ENCODE results near the gene SOX6.
"Not testable (repeated sequence)": the region's sequence is repeated elsewhere in the genome, so short reads cannot be mapped to it uniquely, and the experiment has no call there.

The SOX6 gene

DNA sequence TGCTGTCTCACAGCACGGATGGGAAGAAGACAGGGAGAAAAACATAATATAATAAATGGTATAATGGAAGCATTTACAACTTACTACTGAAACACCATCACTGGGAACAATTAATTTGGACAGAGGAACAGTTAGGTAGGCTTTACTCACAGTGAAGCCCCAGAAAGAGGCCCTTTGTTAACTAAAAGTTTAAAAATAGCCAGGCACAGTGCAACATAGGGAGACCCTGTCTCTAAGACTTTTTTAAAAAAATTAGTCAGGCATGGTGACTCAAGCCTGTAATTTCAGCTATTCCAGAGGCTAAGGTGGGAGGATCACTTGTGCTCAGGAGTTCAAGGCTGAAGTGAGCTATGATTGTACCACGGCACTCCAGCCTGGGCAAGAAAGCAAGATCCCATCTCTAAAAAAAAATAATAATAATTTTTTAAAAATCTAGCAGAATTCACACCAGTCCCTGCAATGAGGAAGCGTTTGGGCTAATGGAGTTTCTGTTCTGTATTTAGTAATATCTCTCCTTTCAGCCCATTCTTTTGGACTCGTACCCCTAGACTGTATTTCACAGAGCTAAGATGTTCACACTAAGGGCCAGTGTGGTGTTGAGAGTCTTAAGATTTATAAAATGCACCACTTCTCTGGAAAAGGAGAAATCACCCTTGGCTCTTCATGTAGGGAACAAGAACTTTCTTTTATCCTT is 275.5 kb downstream of the SOX6 start:
- Histone ChIP-seq H3K4me1 (ENCODE audit: control insufficient read depth, insufficient read depth, low read length) (peaks cover 14% of the 10 kb centered on the region), H3K27me3 (ENCODE audit: control insufficient read depth, insufficient read depth, low read length, poor library complexity, severe bottlenecking) (no peaks in the 10 kb centered on the region), H3K9me3 (ENCODE audit: control insufficient read depth, low read length) (no peaks in the 10 kb centered on the region), H3K4me3 (ENCODE audit: insufficient read depth, low read depth, low read length) (no peak overlapping the region), H3K36me3 (ENCODE audit: control insufficient read depth, insufficient read depth, low read length) (no peaks in the 10 kb centered on the region), H3K27ac (ENCODE audit: insufficient read depth, low read depth, low read length, poor library complexity, severe bottlenecking) (no peak overlapping the region)
- 80 to 100% methylated on average over 1 to 2 of the region's 4 CpGs for WGBS, 2 experiments

DNA sequence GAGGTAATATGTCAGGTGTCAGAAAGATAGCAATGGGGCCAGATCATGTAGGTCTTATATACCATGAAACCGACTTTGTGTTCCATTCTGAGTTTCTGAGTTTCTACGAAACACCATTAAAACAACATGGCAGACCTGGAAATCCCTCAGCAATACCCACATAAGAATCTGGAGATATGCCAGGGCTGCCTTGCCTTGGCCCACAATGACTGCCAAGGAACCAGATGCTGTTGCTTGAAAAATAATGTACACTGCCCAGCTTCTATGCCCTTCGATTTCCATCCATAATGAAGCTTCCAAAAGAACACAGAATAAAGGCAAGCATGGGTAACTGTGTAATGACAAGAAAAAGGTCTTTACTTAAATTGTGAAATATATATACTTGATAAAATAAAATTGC is 277.4 kb downstream of the SOX6 start:
- H3K9me3 ChIP-seq (ENCODE audit: control insufficient read depth, low read length), result no peaks in the 10 kb centered on the region
- H3K27ac ChIP-seq (ENCODE audit: insufficient read depth, low read depth, low read length, poor library complexity, severe bottlenecking), result no peak overlapping the region
- H3K4me3 ChIP-seq (ENCODE audit: insufficient read depth, low read depth, low read length), result no peak overlapping the region
- WGBS, 2 experiments, result 95% methylated on average over 2 to 3 of the region's 3 CpGs
- H3K36me3 ChIP-seq (ENCODE audit: control insufficient read depth, insufficient read depth, low read length), result no peaks in the 10 kb centered on the region
- peaks cover 9% of the 10 kb centered on the region for H3K4me1 ChIP-seq (ENCODE audit: control insufficient read depth, insufficient read depth, low read length)
- H3K27me3 ChIP-seq (ENCODE audit: control insufficient read depth, insufficient read depth, low read length, poor library complexity, severe bottlenecking), result no peaks in the 10 kb centered on the region

DNA sequence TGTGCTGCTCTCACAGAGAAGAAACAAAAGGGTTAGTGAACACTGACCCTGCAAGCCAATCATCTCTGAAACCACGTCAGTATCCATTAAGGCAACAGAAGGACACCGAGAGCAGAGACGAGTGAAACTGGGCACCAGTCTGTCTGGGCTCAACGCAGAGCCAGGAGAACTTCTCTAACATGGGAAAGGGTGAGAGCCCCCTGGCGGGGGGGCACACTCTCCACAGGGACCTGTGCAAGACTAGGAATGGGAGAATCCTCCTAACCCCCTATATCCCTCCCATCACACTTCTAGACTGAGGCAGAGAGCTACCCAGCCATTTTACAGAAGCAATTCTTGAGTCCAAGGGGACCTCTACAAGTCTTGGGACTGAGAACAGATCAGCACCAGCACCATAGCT is 285.8 kb downstream of the SOX6 start:
- Histone ChIP-seq H3K27ac (ENCODE audit: insufficient read depth, low read depth, low read length, poor library complexity, severe bottlenecking) (no peak overlapping the region), H3K9me3 (ENCODE audit: control insufficient read depth, low read length) (no peaks in the 10 kb centered on the region), H3K36me3 (ENCODE audit: control insufficient read depth, insufficient read depth, low read length) (no peaks in the 10 kb centered on the region), H3K27me3 (ENCODE audit: control insufficient read depth, insufficient read depth, low read length, poor library complexity, severe bottlenecking) (no peaks in the 10 kb centered on the region), H3K4me3 (ENCODE audit: insufficient read depth, low read depth, low read length) (no peak overlapping the region), H3K4me1 (ENCODE audit: control insufficient read depth, insufficient read depth, low read length) (no peaks in the 10 kb centered on the region)
- 90 to 92% methylated on average over 5 of the region's 5 CpGs for WGBS, 2 experiments

DNA sequence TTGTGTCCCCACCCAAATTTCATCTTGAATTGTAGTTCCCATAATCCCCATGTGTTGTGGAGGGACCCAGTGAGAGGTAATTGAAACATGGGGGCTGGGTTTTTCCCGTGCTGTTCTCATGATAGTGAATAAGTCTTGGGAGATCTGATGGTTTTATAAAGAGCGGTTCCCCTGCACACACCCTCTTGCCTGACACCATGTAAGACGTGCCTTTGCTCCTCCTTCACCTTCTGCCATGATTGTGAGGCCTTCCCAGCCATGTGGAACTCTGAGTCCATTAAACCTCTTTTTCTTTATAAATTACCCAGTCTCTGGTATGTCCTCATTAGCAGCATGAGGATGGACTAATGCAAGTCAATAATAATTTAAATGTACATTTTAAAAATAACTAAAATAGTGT is 289.1 kb downstream of the SOX6 start:
- H3K4me1 ChIP-seq (ENCODE audit: control insufficient read depth, insufficient read depth, low read length); H3K4me3 ChIP-seq (ENCODE audit: insufficient read depth, low read depth, low read length); H3K27ac ChIP-seq (ENCODE audit: insufficient read depth, low read depth, low read length, poor library complexity, severe bottlenecking); H3K27me3 ChIP-seq (ENCODE audit: control insufficient read depth, insufficient read depth, low read length, poor library complexity, severe bottlenecking); H3K9me3 ChIP-seq (ENCODE audit: control insufficient read depth, low read length); H3K36me3 ChIP-seq (ENCODE audit: control insufficient read depth, insufficient read depth, low read length): not testable (repeated sequence)
- 91% methylated on average over 3 of the region's 3 CpGs for WGBS, 2 experiments

DNA sequence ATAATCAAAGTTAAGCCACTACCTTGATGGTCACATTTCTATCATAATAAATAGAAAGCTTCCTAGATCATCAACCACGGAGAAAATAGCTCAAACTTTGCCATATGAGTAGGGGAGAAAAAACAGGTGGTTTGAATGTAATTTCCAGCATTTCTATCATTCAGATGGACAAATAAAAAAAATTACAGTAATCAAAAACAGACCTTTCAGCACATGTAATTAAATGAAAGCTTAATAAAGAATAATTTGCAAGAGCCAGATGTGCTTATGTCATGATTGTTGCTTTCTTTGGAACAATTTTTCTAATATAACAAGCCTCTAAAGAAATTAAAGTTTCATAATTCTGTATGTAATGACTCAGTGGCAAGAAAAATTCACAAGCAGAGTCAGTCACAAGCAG is 297.0 kb downstream of the SOX6 start:
- no CpG with 5 or more reads among the region's 1 CpG for WGBS, 2 experiments
- no peak overlapping the region for H3K27ac ChIP-seq (ENCODE audit: insufficient read depth, low read depth, low read length, poor library complexity, severe bottlenecking)
- no peaks in the 10 kb centered on the region for H3K27me3 ChIP-seq (ENCODE audit: control insufficient read depth, insufficient read depth, low read length, poor library complexity, severe bottlenecking)
- H3K4me1 ChIP-seq (ENCODE audit: control insufficient read depth, insufficient read depth, low read length), result no peaks in the 10 kb centered on the region
- H3K4me3 ChIP-seq (ENCODE audit: insufficient read depth, low read depth, low read length), result no peak overlapping the region
- H3K36me3 ChIP-seq (ENCODE audit: control insufficient read depth, insufficient read depth, low read length), result no peaks in the 10 kb centered on the region
- H3K9me3 ChIP-seq (ENCODE audit: control insufficient read depth, low read length), result no peaks in the 10 kb centered on the region

DNA sequence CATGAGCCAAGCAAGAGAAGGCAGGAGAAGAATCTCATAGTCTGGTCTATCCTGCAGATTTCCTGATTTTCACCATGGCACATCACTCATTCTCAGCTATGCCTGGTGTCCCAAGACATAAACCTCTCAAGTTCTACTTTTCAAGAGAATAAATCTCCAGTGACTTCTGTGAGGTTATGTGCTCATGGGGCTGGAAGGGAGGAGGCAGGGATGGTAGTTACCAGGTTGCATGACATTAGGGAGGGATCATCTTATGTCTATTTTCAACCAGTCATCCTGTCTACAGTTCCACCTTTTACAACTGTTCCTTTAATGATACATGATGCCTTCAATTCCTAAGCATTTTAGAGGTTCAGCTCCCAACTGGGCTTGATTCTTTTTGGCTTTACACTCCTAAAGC is 297.7 kb downstream of the SOX6 start:
- H3K9me3 ChIP-seq (ENCODE audit: control insufficient read depth, low read length), result no peaks in the 10 kb centered on the region
- H3K4me1 ChIP-seq (ENCODE audit: control insufficient read depth, insufficient read depth, low read length), result no peaks in the 10 kb centered on the region
- no peaks in the 10 kb centered on the region for H3K36me3 ChIP-seq (ENCODE audit: control insufficient read depth, insufficient read depth, low read length)
- no peaks in the 10 kb centered on the region for H3K27me3 ChIP-seq (ENCODE audit: control insufficient read depth, insufficient read depth, low read length, poor library complexity, severe bottlenecking)
- no peak overlapping the region for H3K4me3 ChIP-seq (ENCODE audit: insufficient read depth, low read depth, low read length)
- H3K27ac ChIP-seq (ENCODE audit: insufficient read depth, low read depth, low read length, poor library complexity, severe bottlenecking), result no peak overlapping the region

DNA sequence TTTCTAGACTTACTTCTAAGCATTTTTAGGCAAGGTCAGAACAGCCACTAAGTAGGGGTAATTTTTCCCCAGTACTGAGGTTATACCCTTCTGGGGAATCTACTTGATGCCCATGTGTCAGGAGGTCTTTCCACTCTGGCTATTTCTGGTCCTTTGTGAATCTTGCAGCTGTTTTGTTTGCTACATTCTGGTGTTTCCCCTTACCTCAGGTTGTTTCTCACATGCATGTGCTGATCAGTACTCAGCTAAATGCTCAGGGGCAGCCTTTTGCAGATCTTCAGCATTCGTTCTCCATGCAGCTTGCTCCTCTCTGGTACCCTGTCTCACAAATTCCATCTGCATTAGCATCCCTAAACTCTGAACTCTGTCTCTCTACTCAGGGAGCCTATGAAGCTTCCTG is 303.6 kb downstream of the SOX6 start:
- Histone ChIP-seq H3K36me3 (ENCODE audit: control insufficient read depth, insufficient read depth, low read length) (no peaks in the 10 kb centered on the region), H3K27me3 (ENCODE audit: control insufficient read depth, insufficient read depth, low read length, poor library complexity, severe bottlenecking) (no peaks in the 10 kb centered on the region), H3K4me3 (ENCODE audit: insufficient read depth, low read depth, low read length) (no peak overlapping the region), H3K9me3 (ENCODE audit: control insufficient read depth, low read length) (no peaks in the 10 kb centered on the region), H3K4me1 (ENCODE audit: control insufficient read depth, insufficient read depth, low read length) (peaks cover 7% of the 10 kb centered on the region), H3K27ac (ENCODE audit: insufficient read depth, low read depth, low read length, poor library complexity, severe bottlenecking) (no peak overlapping the region)
- WGBS, 2 experiments, result 88% methylated on average over 1 of the region's 1 CpG

DNA sequence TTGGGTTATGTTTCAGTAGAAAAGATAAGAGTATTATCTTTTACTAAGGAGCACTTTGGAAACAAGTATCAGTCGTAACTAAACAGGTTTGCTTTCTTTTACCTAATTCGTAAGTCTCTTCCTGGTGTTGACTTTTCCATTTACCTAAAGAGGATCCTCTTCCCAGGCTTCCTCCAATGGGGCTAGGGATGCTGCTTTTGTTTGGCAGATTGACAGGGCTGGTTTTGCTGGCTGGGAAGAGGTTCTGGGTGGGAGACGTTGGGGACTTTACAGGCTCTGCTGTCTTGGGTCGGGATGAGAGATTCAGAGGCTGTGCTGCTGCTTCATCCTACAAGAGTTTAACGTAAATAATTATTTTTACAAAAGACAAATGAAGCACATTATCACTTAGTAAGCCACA is 306.7 kb downstream of the SOX6 start:
- WGBS, 2 experiments, result 22 to 36% methylated on average over 5 of the region's 5 CpGs
- Histone ChIP-seq H3K4me3 (ENCODE audit: insufficient read depth, low read depth, low read length) (no peak overlapping the region), H3K9me3 (ENCODE audit: control insufficient read depth, low read length) (no peaks in the 10 kb centered on the region), H3K36me3 (ENCODE audit: control insufficient read depth, insufficient read depth, low read length) (no peaks in the 10 kb centered on the region), H3K4me1 (ENCODE audit: control insufficient read depth, insufficient read depth, low read length) (peaks cover 12% of the 10 kb centered on the region), H3K27ac (ENCODE audit: insufficient read depth, low read depth, low read length, poor library complexity, severe bottlenecking) (no peak overlapping the region), H3K27me3 (ENCODE audit: control insufficient read depth, insufficient read depth, low read length, poor library complexity, severe bottlenecking) (no peaks in the 10 kb centered on the region)

DNA sequence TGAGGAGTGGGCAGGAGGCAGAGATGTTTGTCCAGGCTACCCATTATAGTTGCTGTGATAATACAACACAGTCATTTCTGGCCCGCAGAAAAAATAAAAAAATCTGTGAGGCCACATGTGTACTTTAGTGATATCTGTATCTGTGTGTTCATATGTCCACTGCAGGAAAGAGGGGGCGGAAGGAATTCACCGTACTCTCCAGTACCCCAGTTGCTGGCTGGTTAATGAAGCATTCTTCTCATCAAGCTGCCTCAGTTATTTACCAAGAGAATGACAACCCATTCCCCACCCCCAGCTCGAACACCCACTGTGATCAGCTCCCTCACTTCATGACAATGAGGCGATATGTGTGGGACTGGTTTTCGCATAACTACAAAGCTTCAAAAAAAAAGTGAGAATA is 309.3 kb downstream of the SOX6 start:
- 50 to 72% methylated on average over 4 to 6 of the region's 6 CpGs for WGBS, 2 experiments
- Histone ChIP-seq H3K9me3 (ENCODE audit: control insufficient read depth, low read length) (no peaks in the 10 kb centered on the region), H3K4me3 (ENCODE audit: insufficient read depth, low read depth, low read length) (no peak overlapping the region), H3K27ac (ENCODE audit: insufficient read depth, low read depth, low read length, poor library complexity, severe bottlenecking) (no peak overlapping the region), H3K36me3 (ENCODE audit: control insufficient read depth, insufficient read depth, low read length) (no peaks in the 10 kb centered on the region), H3K4me1 (ENCODE audit: control insufficient read depth, insufficient read depth, low read length) (peaks cover 12% of the 10 kb centered on the region), H3K27me3 (ENCODE audit: control insufficient read depth, insufficient read depth, low read length, poor library complexity, severe bottlenecking) (no peaks in the 10 kb centered on the region)

DNA sequence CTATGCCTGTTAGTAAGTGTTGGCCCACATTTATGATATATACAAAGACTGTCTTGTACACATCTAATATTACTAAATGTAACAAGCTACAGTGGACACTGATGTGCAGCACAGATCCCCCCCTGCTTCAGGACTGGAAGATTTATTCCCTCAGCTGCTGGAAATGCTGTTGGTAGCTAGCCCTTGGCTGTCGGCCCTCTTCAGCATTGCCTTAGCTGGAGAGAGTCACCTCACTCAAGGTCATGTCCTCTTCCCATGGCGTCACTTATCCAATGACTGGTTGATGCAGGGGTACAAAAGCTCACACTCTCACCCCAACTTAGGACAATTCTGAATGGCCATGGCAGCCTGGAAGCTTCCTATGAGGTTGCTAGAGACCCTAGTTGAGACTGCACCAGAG is 312.7 kb downstream of the SOX6 start:
- no peaks in the 10 kb centered on the region for H3K9me3 ChIP-seq (ENCODE audit: control insufficient read depth, low read length)
- WGBS, 2 experiments, result 91 to 92% methylated on average over 2 of the region's 2 CpGs
- no peak overlapping the region for H3K4me3 ChIP-seq (ENCODE audit: insufficient read depth, low read depth, low read length)

DNA sequence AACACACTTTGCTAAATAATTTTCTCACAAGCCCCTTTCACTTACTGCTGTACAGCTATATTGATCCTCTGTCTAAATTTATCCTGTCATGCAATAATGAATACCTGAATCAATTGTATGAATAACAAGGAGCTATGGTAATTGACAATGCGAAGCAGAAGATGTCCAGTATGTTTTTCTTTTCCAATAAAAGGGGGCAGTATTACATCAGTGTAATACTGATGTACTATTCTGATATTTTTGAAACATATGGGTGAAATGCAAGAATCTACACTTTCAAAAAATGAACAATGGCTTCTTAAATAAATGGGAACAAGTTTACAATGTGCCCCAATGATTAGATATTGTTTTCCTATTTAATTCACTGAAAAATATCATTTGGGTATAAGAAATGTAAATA is 315.1 kb downstream of the SOX6 start:
- Histone ChIP-seq H3K27ac (ENCODE audit: insufficient read depth, low read depth, low read length, poor library complexity, severe bottlenecking) (no peak overlapping the region), H3K36me3 (ENCODE audit: control insufficient read depth, insufficient read depth, low read length) (no peaks in the 10 kb centered on the region), H3K9me3 (ENCODE audit: control insufficient read depth, low read length) (no peaks in the 10 kb centered on the region), H3K4me1 (ENCODE audit: control insufficient read depth, insufficient read depth, low read length) (no peaks in the 10 kb centered on the region), H3K27me3 (ENCODE audit: control insufficient read depth, insufficient read depth, low read length, poor library complexity, severe bottlenecking) (no peaks in the 10 kb centered on the region), H3K4me3 (ENCODE audit: insufficient read depth, low read depth, low read length) (no peak overlapping the region)
- WGBS, 2 experiments, result 95 to 100% methylated on average over 1 of the region's 1 CpG

More for the DNA sequence above, 312.7 kb downstream of the SOX6 start:
- H3K27me3 ChIP-seq (ENCODE audit: control insufficient read depth, insufficient read depth, low read length, poor library complexity, severe bottlenecking), result no peaks in the 10 kb centered on the region
- no peaks in the 10 kb centered on the region for H3K36me3 ChIP-seq (ENCODE audit: control insufficient read depth, insufficient read depth, low read length)
- no peak overlapping the region for H3K27ac ChIP-seq (ENCODE audit: insufficient read depth, low read depth, low read length, poor library complexity, severe bottlenecking)
- peaks cover 5% of the 10 kb centered on the region for H3K4me1 ChIP-seq (ENCODE audit: control insufficient read depth, insufficient read depth, low read length)

Data from ectodermal cell (in vitro differentiated cells).